ENCODE results near the gene GRK5.
"Not testable (repeated sequence)": the region's sequence is repeated elsewhere in the genome, so short reads cannot be mapped to it uniquely, and the experiment has no call there.

GRK5 gene

GRCh38 chr10:119221666-119222065 is 14.3 kb downstream of the GRK5 start:
- no peak for DNase-seq (ENCODE audit: low read depth, low spot score)

- no peak for DNase-seq (ENCODE audit: low read depth, low spot score)
Measured at GRCh38 chr10:119222537-119222936, 15.2 kb downstream of the GRK5 start.

- no peak for DNase-seq (ENCODE audit: low read depth, low spot score)
Measured at GRCh38 chr10:119222966-119223386, 15.6 kb downstream of the GRK5 start.

- DNase-seq (ENCODE audit: low read depth, low spot score): no peak
Measured at GRCh38 chr10:119225083-119225658, 17.8 kb downstream of the GRK5 start.

GRCh38 chr10:119227825-119228224 is 20.5 kb downstream of the GRK5 start:
- DNase-seq (ENCODE audit: low read depth, low spot score): no peak

- no peak for DNase-seq (ENCODE audit: low read depth, low spot score)
Measured at GRCh38 chr10:119231654-119232053, 24.3 kb downstream of the GRK5 start.

- DNase-seq (ENCODE audit: low read depth, low spot score): not testable (repeated sequence)
Measured at GRCh38 chr10:119232439-119232838, 25.1 kb downstream of the GRK5 start.

GRCh38 chr10:119233123-119233820 is 25.9 kb downstream of the GRK5 start:
- DNase-seq (ENCODE audit: low read depth, low spot score): no peak

GRCh38 chr10:119233821-119234220 is 26.4 kb downstream of the GRK5 start:
- no peak for DNase-seq (ENCODE audit: low read depth, low spot score)

- DNase-seq (ENCODE audit: low read depth, low spot score): no peak
Measured at GRCh38 chr10:119235356-119235755, 28.0 kb downstream of the GRK5 start.

- DNase-seq (ENCODE audit: low read depth, low spot score): no peak
Measured at GRCh38 chr10:119237722-119238436, 30.5 kb downstream of the GRK5 start.

GRCh38 chr10:119238577-119238976 is 31.2 kb downstream of the GRK5 start:
- DNase-seq (ENCODE audit: low read depth, low spot score): no peak

- not testable (repeated sequence) for DNase-seq (ENCODE audit: low read depth, low spot score)
Measured at GRCh38 chr10:119239015-119239414, 31.6 kb downstream of the GRK5 start.

- DNase-seq (ENCODE audit: low read depth, low spot score): not testable (repeated sequence)
Measured at GRCh38 chr10:119239630-119240029, 32.3 kb downstream of the GRK5 start.

GRCh38 chr10:119241066-119241465 is 33.7 kb downstream of the GRK5 start:
- no peak for DNase-seq (ENCODE audit: low read depth, low spot score)

GRCh38 chr10:119242186-119242585 is 34.8 kb downstream of the GRK5 start:
- no peak for DNase-seq (ENCODE audit: low read depth, low spot score)

GRCh38 chr10:119243488-119243887 is 36.1 kb downstream of the GRK5 start:
- DNase-seq (ENCODE audit: low read depth, low spot score): no peak

- no peak for DNase-seq (ENCODE audit: low read depth, low spot score)
Measured at GRCh38 chr10:119243967-119244366, 36.6 kb downstream of the GRK5 start.

- DNase-seq (ENCODE audit: low read depth, low spot score): no peak
Measured at GRCh38 chr10:119245272-119245671, 37.9 kb downstream of the GRK5 start.

GRCh38 chr10:119246862-119247549 is 39.6 kb downstream of the GRK5 start:
- no peak for DNase-seq (ENCODE audit: low read depth, low spot score)

- no peak for DNase-seq (ENCODE audit: low read depth, low spot score)
Measured at GRCh38 chr10:119247550-119247894, 40.2 kb downstream of the GRK5 start.

GRCh38 chr10:119248184-119248583 is 40.8 kb downstream of the GRK5 start:
- no peak for DNase-seq (ENCODE audit: low read depth, low spot score)
